ENCODE measurements around the gene DNAH17.

Gene DNAH17

GRCh38 chr17:78500806-78501205, 76.4 kb downstream of the DNAH17 start:
- no peak for TF ChIP-seq CTCF (conservative IDR thresholded peaks at IDR 0.05; ENCODE audit: low read depth)
- no peak overlapping the region for H3K27ac ChIP-seq
- ChIA-PET CTCF (no interaction called here), POLR2A (ENCODE audit: low non-redundant PET) (no interaction called here)
- no peak for DNase-seq (ENCODE audit: low spot score)

GRCh38 chr17:78499715-78500540, 77.3 kb downstream of the DNAH17 start:
- no peak for TF ChIP-seq CTCF (conservative IDR thresholded peaks at IDR 0.05; ENCODE audit: low read depth)
- DNase-seq (ENCODE audit: low spot score) = no peak
- H3K27ac ChIP-seq = no peak overlapping the region
- ChIA-PET POLR2A (ENCODE audit: low non-redundant PET) (no interaction called here), CTCF (interaction anchor here (1.8 kb wide), 1 partner anchor 208 kb away, joined by 6 read pairs; no protein-coding TSS in a partner anchor)

GRCh38 chr17:78498848-78499247, 78.3 kb downstream of the DNAH17 start:
- CTCF ChIA-PET = interaction anchor here (0.7 to 1.8 kb wide), 2 partner anchors 12 to 209 kb away, joined by 3 to 6 read pairs; no protein-coding TSS in a partner anchor
- POLR2A ChIA-PET (ENCODE audit: low non-redundant PET) = no interaction called here
- TF ChIP-seq CTCF (conservative IDR thresholded peaks at IDR 0.05; ENCODE audit: low read depth) = no peak

GRCh38 chr17:78497115-78497540, 80.1 kb downstream of the DNAH17 start:
- DNase-seq (ENCODE audit: low spot score) = peak; percentile 83
- ChIA-PET POLR2A (ENCODE audit: low non-redundant PET) (no interaction called here), CTCF (interaction anchor here (0.6 to 1.7 kb wide), 27 partner anchors 10 to 369 kb away, joined by 3 to 36 read pairs (median 4); no protein-coding TSS in a partner anchor)
- no peak overlapping the region for H3K27ac ChIP-seq
- TF ChIP-seq CTCF (conservative IDR thresholded peaks at IDR 0.05; ENCODE audit: low read depth) = peak; percentile 85

More at GRCh38 chr17:78498848-78499247, 78.3 kb downstream of the DNAH17 start:
- no peak for DNase-seq (ENCODE audit: low spot score)
- H3K27ac ChIP-seq = 0 out of 2 replicates have a peak overlapping the region, but pooled peaks have one; percentile 1

- ChIA-PET CTCF (interaction anchor here (1.1 to 1.7 kb wide), 7 partner anchors 9 to 221 kb away, joined by 3 to 36 read pairs (median 5); no protein-coding TSS in a partner anchor), POLR2A (ENCODE audit: low non-redundant PET) (no interaction called here)
- no peak for TF ChIP-seq CTCF (conservative IDR thresholded peaks at IDR 0.05; ENCODE audit: low read depth)
- no peak overlapping the region for H3K27ac ChIP-seq
- no peak for DNase-seq (ENCODE audit: low spot score)
Observed at GRCh38 chr17:78496311-78496710, 80.9 kb downstream of the DNAH17 start.

GRCh38 chr17:78495634-78496033, 81.6 kb downstream of the DNAH17 start:
- DNase-seq (ENCODE audit: low spot score) = no peak
- POLR2A ChIA-PET (ENCODE audit: low non-redundant PET) = no interaction called here
- CTCF ChIA-PET = no interaction called here
- no peak for TF ChIP-seq CTCF (conservative IDR thresholded peaks at IDR 0.05; ENCODE audit: low read depth)
- no peak overlapping the region for H3K27ac ChIP-seq
